Muscle layer of duodenum (tissue), 2 donors: Measurements from ENCODE around the gene CHST3.

ENCODE experiments used
- H3K27ac ChIP-seq: one replicate; pipeline ENCODE4 v1.7.0; 2013; ENCODE audit warnings: mild to moderate bottlenecking, low read length
- H3K27me3 ChIP-seq: one replicate; pipeline ENCODE4 v1.7.0; 2013; ENCODE audit warnings: low read depth, mild to moderate bottlenecking, control low read depth, low read length
- H3K36me3 ChIP-seq, 2 donors: one replicate each; pipeline ENCODE4 v1.7.0; 2013; ENCODE audit warnings: low read length in 2 of 2, control low read depth in 1 of 2, mild to moderate bottlenecking in 1 of 2; ENCODE audit not compliant: insufficient read depth in 2 of 2, control insufficient read depth in 1 of 2
- H3K4me1 ChIP-seq, 2 donors: one replicate each; pipeline ENCODE4 v1.7.0; 2013; ENCODE audit warnings: low read length in 2 of 2, mild to moderate bottlenecking in 2 of 2, control low read depth in 1 of 2, moderate library complexity in 1 of 2; ENCODE audit not compliant: insufficient read depth in 2 of 2, control insufficient read depth in 1 of 2
- H3K4me3 ChIP-seq, 2 donors: one replicate each; pipeline ENCODE4 v1.7.0; 2013; ENCODE audit warnings: low read length in 2 of 2, low read depth in 1 of 2, mild to moderate bottlenecking in 1 of 2
- H3K9me3 ChIP-seq, 2 donors: one replicate each; pipeline ENCODE4 v1.7.0; 2013; ENCODE audit warnings: low read length in 2 of 2, control low read depth in 1 of 2, mild to moderate bottlenecking in 1 of 2; ENCODE audit not compliant: control insufficient read depth in 1 of 2
- donor health status: healthy.

CHST3 gene

DNA sequence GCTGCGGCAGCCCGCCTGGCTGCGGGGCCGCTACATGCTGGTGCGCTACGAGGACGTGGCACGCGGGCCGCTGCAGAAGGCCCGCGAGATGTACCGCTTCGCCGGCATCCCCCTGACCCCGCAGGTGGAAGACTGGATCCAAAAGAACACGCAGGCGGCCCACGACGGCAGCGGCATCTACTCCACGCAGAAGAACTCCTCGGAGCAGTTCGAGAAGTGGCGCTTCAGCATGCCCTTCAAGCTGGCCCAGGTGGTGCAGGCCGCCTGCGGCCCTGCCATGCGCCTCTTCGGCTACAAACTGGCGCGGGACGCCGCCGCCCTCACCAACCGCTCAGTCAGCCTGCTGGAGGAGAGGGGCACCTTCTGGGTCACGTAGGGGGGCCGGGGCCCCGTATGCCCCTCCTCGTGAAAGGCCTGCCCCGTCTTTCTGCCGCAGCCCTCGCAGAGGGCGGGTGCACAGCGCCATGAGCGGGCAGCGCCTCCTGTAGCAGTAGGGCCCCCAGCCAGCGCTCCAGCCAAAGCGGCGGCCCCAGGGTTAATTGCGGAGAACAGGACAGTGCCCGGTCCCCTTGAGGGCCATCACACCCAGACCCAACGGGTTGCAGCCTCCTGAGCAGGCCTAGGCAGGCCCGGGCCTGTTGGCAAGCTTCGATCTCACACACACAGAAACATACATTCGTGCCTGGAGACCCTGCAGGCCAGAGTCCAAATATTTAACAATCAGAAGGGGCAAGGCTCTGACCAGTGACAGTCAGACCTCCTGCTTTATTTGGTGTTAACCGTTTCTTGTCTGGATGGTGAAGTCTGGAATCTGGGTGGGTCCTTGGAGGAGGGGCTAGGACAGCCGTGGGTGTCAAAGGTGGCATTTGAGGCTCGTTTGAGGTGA lies 44.1 kb downstream of the CHST3 start:
- peak overlapping the region in 1 of 2 donors; percentile 15 for H3K4me3 ChIP-seq
- H3K4me1 ChIP-seq = peaks cover 15 to 50% of the 10 kb centered on the region in 2 donors
- peak overlapping the region; percentile 94 for H3K27ac ChIP-seq
- no peaks in the 10 kb centered on the region for H3K27me3 ChIP-seq
- H3K36me3 ChIP-seq = peaks cover 0 to 11% of the 10 kb centered on the region in 2 donors
- no peaks in the 10 kb centered on the region for H3K9me3 ChIP-seq

DNA sequence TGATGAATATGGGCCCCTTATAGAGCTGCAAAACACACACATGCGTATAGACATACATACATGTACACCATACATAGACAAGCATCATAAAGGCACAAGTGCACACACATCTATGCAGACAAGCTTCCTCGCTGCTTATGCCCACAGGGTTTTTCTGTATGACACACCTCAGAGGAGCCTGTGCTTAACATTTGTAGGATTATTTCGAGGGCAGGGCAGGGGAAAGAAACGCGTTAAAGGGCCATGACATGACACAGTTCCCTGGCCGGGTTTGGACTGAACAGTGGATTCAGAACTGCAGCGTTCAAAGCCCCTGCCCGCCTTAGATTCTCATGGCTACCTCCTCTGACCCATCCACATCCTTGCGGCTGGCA lies 44.8 kb downstream of the CHST3 start:
- peak overlapping the region in 1 of 2 donors; percentile 15 for H3K4me3 ChIP-seq
- peaks cover 15 to 50% of the 10 kb centered on the region in 2 donors for H3K4me1 ChIP-seq
- H3K27ac ChIP-seq = peak overlapping the region; percentile 94
- H3K27me3 ChIP-seq = no peaks in the 10 kb centered on the region
- no peaks in the 10 kb centered on the region for H3K9me3 ChIP-seq
- H3K36me3 ChIP-seq = peaks cover 0 to 11% of the 10 kb centered on the region in 2 donors

DNA sequence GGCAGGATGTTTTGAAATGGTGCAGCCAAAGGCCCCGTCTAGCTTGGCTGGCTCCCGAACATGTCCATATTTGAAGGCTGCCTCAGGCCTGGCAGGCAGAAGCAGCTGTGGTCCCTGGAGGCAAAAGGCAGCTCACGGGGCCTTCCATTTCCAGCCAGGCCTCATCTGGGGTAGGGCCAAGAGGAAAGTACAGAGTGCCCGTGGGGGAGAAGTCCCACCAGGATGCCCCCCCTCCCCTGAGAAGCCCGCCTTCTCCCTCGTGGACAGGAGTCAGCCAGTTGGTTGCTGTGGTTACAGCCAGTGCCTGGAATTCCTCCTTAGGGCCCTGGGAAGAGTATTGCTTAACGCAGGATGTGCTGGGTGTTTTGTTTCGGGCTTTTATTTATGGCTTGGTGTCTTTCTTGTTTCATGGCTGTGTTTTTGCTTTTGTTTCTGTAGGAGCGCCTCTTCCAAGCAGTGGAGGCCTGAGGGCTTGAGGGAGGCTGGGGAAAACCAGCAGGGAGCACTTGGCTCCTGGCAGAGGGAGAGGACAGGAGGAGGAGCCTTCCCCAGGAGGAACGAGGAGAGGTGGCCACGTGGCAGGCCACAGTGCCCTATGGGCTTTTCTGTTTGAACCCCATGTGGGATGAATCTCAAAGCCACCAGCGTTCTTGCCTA lies 45.4 kb downstream of the CHST3 start:
- peak overlapping the region in 1 of 2 donors; percentile 37 for H3K4me3 ChIP-seq
- H3K4me1 ChIP-seq = peaks cover 15 to 50% of the 10 kb centered on the region in 2 donors

DNA sequence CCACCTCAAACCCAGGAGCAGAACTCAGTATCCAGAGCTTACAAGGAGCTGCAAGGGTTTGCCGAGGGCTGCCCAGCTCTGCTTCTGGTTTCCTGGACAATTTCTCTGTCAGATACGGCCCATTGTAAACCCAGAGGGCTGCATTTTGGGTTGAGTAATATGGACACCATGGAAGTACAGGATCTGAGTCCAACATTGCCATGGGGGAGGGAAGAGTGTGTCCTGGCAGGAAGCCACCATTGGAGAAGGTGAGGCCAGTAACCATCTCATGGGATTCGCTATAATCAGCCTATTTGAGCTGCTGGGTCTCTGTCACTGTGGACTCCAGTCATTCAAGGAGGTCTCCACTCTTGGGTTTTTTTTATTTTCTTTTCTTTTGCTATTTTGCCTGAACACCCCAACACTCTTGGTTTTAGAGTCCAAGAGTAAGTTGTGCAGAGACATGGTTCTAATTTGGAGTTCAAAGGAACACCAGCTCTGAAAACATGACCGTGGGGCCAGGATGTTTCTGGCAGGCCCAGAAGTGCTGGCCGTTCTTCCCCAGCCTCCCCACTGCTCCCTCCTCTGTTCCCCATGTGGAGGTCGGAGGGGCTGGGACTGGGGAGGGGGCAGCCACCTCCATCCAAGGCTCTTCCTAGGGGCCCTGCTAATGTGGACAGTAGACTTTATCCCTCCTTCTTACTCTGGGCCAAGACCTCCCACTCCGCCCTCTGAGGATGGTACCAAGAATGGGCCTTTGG lies 46.2 kb downstream of the CHST3 start:
- peak overlapping the region in 1 of 2 donors; percentile 37 for H3K4me3 ChIP-seq
- peaks cover 0 to 11% of the 10 kb centered on the region in 2 donors for H3K36me3 ChIP-seq
- H3K9me3 ChIP-seq = no peaks in the 10 kb centered on the region
- no peaks in the 10 kb centered on the region for H3K27me3 ChIP-seq
- peak overlapping the region; percentile 94 for H3K27ac ChIP-seq
- peaks cover 15 to 50% of the 10 kb centered on the region in 2 donors for H3K4me1 ChIP-seq

More for the DNA sequence above, 45.4 kb downstream of the CHST3 start:
- Histone ChIP-seq H3K36me3 (peaks cover 0 to 11% of the 10 kb centered on the region in 2 donors), H3K9me3 (no peaks in the 10 kb centered on the region), H3K27ac (peak overlapping the region; percentile 94), H3K27me3 (no peaks in the 10 kb centered on the region)

DNA sequence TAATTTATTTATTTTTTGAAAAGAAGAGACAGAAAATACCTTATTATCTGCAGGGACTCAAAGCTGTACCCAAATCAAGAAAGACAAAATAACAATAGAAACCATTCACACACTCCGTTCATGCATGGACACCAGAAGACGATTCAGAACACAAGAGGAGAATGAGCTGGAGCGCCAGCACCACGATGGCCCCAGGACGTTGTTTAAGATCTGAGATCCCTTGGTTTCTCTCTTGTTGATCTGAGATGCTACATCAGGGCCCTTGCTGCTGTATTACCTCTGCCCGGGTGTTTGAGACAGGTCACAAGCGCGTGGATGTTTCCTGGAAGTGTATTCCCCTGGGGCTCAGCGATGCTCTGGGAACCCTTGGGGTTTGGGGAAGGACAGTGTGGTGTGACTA lies 46.8 kb downstream of the CHST3 start:
- no peak overlapping the region for H3K27ac ChIP-seq
- peaks cover 15 to 50% of the 10 kb centered on the region in 2 donors for H3K4me1 ChIP-seq
- peaks cover 0 to 11% of the 10 kb centered on the region in 2 donors for H3K36me3 ChIP-seq
- H3K4me3 ChIP-seq = no peak overlapping the region
- H3K27me3 ChIP-seq = no peaks in the 10 kb centered on the region
- H3K9me3 ChIP-seq = no peaks in the 10 kb centered on the region

DNA sequence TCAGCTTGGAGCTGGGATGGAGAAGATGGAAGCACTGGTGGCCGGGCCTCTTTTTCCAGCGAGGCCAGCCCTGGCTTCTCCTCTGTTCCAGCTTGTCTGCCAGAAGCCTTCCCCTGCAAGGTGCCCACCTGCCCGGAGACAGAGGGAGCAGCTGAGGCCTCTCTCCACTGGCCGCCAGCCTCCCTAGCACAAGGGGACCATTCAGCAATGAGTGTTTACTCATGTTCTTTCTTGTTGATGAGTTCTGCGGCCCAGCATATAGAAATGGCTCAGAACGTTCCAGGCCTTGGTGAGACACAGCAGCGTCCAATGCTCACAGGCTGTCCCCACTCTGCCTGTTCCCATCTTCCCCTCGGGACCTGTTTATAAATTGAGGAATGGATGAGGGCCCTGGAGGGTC lies 47.3 kb downstream of the CHST3 start:
- Histone ChIP-seq H3K4me1 (peaks cover 15 to 46% of the 10 kb centered on the region in 2 donors), H3K9me3 (no peaks in the 10 kb centered on the region), H3K27ac (no peak overlapping the region), H3K27me3 (no peaks in the 10 kb centered on the region), H3K36me3 (peaks cover 0 to 11% of the 10 kb centered on the region in 2 donors), H3K4me3 (no peak overlapping the region)

DNA sequence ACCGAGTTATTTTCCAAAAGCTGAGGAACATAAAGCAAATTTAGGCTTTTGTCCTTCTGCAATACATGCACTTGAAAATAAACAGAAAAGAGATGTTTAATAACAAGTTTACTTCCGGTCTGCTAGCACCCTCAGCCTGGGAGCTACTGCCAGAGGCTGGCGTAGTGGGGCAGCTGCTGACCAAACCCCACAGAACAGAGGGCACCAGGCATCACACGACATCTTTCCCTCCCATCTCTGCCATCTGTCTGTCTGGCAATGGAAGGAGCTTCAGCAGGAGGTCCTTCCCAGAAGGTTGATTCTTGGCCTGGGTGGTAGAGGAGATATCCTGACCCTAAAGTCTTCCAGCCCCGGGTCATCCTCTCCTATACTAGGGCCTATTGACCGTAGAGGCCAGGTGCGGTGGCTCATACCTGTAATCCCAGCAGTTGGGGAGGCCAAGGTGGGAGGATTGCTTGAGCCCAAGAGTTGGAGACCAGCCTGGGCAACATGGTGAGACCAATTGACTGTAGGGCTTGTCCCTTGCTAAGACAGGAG lies 47.8 kb downstream of the CHST3 start:
- Histone ChIP-seq H3K27ac (no peak overlapping the region), H3K9me3 (no peaks in the 10 kb centered on the region), H3K4me1 (peaks cover 15 to 46% of the 10 kb centered on the region in 2 donors), H3K27me3 (no peaks in the 10 kb centered on the region), H3K36me3 (peaks cover 0 to 10% of the 10 kb centered on the region in 2 donors), H3K4me3 (no peak overlapping the region)

DNA sequence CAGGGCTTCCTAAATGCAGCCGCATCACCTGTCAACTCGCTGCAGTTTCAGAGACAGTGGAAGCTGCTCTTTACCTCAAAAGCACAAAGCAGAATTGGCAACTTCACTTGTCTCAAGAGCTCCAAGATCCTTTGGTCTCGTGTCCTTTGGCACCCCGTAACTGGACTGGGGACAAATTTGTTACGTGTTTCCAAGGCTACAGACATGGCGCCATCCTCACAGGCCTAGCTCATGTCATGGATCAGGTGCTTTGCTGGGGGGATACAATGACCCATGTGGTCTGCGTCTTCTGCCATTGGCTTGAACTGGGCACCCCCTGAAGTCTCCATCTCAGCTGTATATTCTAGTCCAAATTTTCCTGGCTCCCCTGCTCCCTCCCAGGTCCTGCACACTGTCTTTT lies 48.6 kb downstream of the CHST3 start:
- no peaks in the 10 kb centered on the region for H3K9me3 ChIP-seq
- peaks cover 0 to 2% of the 10 kb centered on the region in 2 donors for H3K36me3 ChIP-seq
- H3K27me3 ChIP-seq = no peaks in the 10 kb centered on the region
- H3K27ac ChIP-seq = no peak overlapping the region
- H3K4me3 ChIP-seq = no peak overlapping the region
- peaks cover 15 to 46% of the 10 kb centered on the region in 2 donors for H3K4me1 ChIP-seq

DNA sequence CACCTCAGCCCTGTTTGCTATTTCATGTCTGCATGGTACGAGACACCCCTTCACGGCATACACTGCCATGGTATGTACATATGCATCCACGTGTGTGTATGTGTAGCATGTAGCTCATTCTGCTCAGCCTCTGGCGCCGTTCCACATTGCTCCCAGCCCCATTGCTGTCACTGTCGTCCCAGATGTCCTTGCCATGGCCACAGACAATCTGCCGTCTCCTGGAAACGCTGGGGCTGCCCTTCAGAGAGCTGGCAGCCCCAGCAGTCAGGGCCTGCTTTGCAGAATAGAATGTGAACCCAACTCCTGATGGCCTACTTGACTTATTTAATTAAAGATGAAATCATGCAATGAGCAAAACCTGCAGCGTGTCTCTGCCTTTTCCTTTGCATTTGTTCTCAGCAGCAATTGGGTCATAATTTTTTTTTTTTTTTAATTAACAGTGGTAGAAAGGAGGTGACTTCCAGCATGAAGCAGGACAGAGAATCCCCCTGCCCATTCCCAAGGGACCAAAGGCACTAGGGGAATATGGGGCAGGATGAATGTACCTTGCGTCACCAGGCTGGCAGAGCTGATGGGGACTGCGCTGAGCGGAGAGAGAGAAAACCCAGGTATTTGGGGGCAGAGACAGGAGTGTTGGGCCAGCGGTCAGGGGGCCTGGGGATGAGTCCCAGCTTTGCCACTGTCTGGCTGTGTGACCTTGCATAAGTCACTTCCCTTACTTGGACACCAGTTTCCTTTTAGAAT lies 49.2 kb downstream of the CHST3 start:
- Histone ChIP-seq H3K4me3 (no peak overlapping the region), H3K9me3 (no peaks in the 10 kb centered on the region), H3K36me3 (no peaks in the 10 kb centered on the region), H3K27me3 (no peaks in the 10 kb centered on the region), H3K4me1 (peaks cover 15 to 45% of the 10 kb centered on the region in 2 donors), H3K27ac (no peak overlapping the region)

DNA sequence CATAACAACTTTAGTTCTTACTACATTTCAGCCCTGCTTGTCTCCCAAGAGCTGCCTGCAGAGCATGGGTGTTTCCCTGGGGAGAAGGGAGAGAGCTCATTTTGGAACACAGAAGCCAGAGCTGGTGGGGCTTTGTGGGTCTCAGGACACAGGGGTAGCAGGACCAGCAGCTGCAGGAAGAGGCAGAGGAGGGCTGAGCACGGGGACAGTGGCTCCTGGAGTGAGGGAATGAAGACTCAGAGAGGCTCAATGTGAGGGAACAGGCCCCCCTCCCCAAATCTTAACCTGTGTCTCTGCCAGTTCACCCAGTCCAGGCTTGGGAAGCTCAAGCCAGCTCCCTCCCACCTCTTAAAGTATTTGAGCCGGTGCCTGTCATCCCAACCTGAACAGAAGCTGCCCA lies 50.0 kb downstream of the CHST3 start:
- H3K27me3 ChIP-seq = no peaks in the 10 kb centered on the region
- no peaks in the 10 kb centered on the region for H3K9me3 ChIP-seq
- H3K27ac ChIP-seq = no peak overlapping the region
- peaks cover 7 to 37% of the 10 kb centered on the region in 2 donors for H3K4me1 ChIP-seq
- no peaks in the 10 kb centered on the region for H3K36me3 ChIP-seq
- no peak overlapping the region for H3K4me3 ChIP-seq
